GM12873 (cell line): ENCODE measurements around the gene CALML4.

ENCODE experiments used
- TF ChIP-seq, protein P1 (sequence below): IDR thresholded peaks from 2 replicates; pipeline ENCODE4 v1.5.1; 2012; ENCODE audit warnings: low read depth, mild to moderate bottlenecking, moderate library complexity, low read length, control low read depth; ENCODE audit not compliant: insufficient read depth; ENCODE audit errors: missing control alignments

CALML4 gene

GRCh38 chr15:68220489-68220888 is 15.4 kb upstream of the CALML4 start:
- TF ChIP-seq, protein P1, sequence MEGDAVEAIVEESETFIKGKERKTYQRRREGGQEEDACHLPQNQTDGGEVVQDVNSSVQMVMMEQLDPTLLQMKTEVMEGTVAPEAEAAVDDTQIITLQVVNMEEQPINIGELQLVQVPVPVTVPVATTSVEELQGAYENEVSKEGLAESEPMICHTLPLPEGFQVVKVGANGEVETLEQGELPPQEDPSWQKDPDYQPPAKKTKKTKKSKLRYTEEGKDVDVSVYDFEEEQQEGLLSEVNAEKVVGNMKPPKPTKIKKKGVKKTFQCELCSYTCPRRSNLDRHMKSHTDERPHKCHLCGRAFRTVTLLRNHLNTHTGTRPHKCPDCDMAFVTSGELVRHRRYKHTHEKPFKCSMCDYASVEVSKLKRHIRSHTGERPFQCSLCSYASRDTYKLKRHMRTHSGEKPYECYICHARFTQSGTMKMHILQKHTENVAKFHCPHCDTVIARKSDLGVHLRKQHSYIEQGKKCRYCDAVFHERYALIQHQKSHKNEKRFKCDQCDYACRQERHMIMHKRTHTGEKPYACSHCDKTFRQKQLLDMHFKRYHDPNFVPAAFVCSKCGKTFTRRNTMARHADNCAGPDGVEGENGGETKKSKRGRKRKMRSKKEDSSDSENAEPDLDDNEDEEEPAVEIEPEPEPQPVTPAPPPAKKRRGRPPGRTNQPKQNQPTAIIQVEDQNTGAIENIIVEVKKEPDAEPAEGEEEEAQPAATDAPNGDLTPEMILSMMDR: no peak

GRCh38 chr15:68218847-68219798 is 14.0 kb upstream of the CALML4 start:
- TF ChIP-seq, protein P1: no peak

DNA sequence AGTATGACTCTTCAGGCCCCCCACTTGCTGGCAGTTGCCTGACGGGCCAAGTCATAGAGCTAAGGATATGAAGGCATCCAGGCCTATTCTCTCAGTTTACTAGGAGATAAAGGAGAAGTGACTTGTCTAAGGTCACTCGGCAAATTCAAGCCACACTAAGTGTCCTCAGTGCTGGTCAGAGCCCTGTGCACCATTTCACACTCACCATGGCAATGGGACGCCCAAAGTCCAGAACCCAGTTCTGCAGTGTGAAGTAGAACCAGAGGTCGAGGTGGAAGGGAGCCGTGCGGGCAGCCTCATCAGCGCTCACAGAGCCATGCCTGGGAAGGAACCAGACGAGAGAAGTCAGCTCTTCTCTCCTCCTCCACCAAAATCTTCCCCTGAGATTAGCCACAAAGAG is 13.2 kb upstream of the CALML4 start:
- TF ChIP-seq, protein P1: no peak

GRCh38 chr15:68217341-68217740 is 12.2 kb upstream of the CALML4 start:
- TF ChIP-seq, protein P1: no peak

GRCh38 chr15:68214838-68215254 is 9.7 kb upstream of the CALML4 start:
- TF ChIP-seq, protein P1: no peak

DNA sequence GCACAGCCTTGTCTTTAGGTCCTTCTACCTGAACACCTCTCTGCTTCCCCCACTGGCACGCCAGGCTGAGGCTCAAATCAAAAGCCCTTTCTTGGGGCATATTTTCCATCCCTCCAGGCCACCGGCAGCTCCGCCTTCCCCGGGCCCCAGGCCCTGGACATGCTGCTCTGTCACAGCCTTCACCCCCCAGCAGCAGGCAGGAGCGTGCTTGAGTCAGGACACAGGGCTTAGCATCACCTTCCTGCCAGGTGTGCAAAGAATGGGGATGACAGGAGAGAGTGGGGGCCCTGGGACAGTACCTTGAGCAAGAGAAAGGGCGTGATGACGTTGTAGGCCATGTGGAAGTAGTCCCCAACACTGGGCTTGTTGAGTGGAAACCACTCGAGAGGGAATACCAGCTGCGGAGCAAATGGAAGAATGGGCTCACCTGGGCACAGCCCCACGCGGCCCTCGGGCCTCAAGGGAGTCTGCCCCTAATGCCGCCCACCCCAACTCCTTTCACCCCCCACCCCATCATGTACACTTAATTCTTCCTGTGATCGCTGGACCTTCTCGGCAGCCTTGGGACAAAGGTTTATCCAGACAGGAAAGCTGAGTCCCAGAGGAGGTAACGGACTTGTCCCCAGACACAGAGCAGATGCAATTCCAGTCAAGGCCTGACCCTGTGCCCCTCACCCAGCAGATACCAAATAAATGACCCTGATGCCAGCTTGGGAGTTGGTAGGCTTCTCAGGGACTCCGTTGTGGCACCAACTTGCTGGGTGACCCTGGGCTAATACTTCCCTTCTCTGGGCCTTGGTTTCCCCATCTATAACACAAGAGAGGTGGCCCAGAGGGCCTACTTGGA is 9.1 kb upstream of the CALML4 start:
- TF ChIP-seq, protein P1: no peak
